ENCODE results near the gene PMP22. TPM values are rescaled to one million over a fixed set of nuclear protein-coding genes. Genes with fewer than 3 reads are reported as not detected.

PMP22 gene
- total and polyA plus RNA-seq, 2 of the 13 experiments (the other 11 are each of a cell fraction or from before 2014, with no cell fraction given): 5.7 to 6.2 TPM

DNA sequence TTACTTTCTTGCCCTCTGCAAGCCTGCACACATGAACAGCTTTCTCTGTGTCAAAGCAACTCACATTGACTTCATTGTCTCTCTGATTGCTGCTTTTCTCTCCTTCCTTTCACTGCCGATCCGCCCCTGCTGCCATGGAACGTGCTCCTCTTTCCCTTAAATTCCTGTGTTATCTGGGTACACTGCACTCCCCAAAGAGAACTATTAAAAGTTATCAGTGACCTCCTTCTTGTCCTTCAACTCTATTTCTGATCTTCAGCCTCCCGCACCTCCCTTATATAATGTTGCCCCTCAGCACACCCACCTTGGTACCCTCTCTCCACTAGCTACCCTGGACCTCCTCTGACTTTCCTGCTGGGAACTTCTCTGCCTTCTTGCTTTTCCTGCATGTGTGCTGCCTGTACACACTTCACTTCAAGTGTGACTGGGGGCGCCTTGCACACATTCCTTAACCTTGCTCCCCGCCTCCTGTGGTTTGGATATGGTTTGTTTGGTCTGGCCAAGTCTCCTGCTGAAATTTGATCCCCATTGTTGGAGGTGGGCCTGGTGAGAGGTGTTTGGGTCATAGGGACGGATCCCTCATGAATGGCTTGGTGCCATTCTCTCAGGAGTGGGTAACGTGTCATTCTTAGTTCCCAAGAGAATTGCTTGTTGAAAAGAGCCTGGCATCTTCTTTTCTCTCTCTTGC is 26.7 kb upstream of the PMP22 start:
- no peak for ATAC-seq
- peaks cover 0 to 14% of the 10 kb centered on the region in 2 experiments; a peak in 2 of 5 replicates for H3K27me3 ChIP-seq (ENCODE audit: control insufficient read depth in 1 of 2, insufficient read depth in 2 of 2, low read length in 2 of 2)
- H3K4me2 ChIP-seq (ENCODE audit: low read depth, low read length): no peak overlapping the region
- FAIRE-seq: no peak
- H3K27ac ChIP-seq (ENCODE audit: extremely low read length, insufficient read depth, low read length): no peak overlapping the region
- in situ Hi-C loops (cut with HindIII; ENCODE audit: extremely low pct_ligation_motif_present, low pct_unique_long_range_greater_than_20kb): no loop called here
- peaks cover 8% of the 10 kb centered on the region; the same call in 1 of the 2 replicates for H3K4me1 ChIP-seq (ENCODE audit: insufficient read depth, low read length)
- no peak overlapping the region for H2AFZ ChIP-seq (ENCODE audit: low read length)
- intact Hi-C loops (cut with micrococcal nuclease; ENCODE audit: unreplicated experiment): no loop called here
- BruUV-seq (replicated peaks): no TSS peak
- ChIA-PET POLR2A (no interaction called here), CTCF (ENCODE audit: low intra/inter-chr PET ratio, low total read pairs) (no interaction called here)
- H3K4me3 ChIP-seq (replicated peaks in 1 of 3; ENCODE audit: insufficient read depth in 1 of 3, low read depth in 2 of 3, low read length in 3 of 3): no peak overlapping the region
- no peaks in the 10 kb centered on the region for H3K9me3 ChIP-seq (ENCODE audit: low read length)
- H3K79me2 ChIP-seq (ENCODE audit: insufficient read depth, low read length): no peaks in the 10 kb centered on the region
- 33% methylated on average over 8 of the region's 8 CpGs for WGBS (ENCODE audit: low lambda C conversion rate)
- no peak for DNase-seq (ENCODE audit: low spot score)
- H3K9ac ChIP-seq (ENCODE audit: insufficient read depth, low read depth, low read length): no peak overlapping the region
- no peaks in the 10 kb centered on the region for H4K20me1 ChIP-seq (ENCODE audit: insufficient read depth, low read length)
- H3K36me3 ChIP-seq (replicated peaks in 1 of 2; ENCODE audit: control insufficient read depth in 1 of 2, insufficient read depth in 2 of 2, low read length in 2 of 2): no peaks in the 10 kb centered on the region
- TF ChIP-seq, protein P1, sequence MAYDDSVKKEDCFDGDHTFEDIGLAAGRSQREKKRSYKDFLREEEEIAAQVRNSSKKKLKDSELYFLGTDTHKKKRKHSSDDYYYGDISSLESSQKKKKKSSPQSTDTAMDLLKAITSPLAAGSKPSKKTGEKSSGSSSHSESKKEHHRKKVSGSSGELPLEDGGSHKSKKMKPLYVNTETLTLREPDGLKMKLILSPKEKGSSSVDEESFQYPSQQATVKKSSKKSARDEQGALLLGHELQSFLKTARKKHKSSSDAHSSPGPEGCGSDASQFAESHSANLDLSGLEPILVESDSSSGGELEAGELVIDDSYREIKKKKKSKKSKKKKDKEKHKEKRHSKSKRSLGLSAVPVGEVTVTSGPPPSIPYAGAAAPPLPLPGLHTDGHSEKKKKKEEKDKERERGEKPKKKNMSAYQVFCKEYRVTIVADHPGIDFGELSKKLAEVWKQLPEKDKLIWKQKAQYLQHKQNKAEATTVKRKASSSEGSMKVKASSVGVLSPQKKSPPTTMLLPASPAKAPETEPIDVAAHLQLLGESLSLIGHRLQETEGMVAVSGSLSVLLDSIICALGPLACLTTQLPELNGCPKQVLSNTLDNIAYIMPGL (CRISPR knock-in tag; IDR thresholded peaks at IDR 0.05; ENCODE audit: borderline replicate concordance in 1 of 2, low read depth in 1 of 2): no peak
- TF ChIP-seq, protein P2, sequence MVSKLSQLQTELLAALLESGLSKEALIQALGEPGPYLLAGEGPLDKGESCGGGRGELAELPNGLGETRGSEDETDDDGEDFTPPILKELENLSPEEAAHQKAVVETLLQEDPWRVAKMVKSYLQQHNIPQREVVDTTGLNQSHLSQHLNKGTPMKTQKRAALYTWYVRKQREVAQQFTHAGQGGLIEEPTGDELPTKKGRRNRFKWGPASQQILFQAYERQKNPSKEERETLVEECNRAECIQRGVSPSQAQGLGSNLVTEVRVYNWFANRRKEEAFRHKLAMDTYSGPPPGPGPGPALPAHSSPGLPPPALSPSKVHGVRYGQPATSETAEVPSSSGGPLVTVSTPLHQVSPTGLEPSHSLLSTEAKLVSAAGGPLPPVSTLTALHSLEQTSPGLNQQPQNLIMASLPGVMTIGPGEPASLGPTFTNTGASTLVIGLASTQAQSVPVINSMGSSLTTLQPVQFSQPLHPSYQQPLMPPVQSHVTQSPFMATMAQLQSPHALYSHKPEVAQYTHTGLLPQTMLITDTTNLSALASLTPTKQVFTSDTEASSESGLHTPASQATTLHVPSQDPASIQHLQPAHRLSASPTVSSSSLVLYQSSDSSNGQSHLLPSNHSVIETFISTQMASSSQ (IDR thresholded peaks at IDR 0.05; ENCODE audit: low read depth): no peak
- TF ChIP-seq, protein P2 (CRISPR knock-in tag; IDR thresholded peaks at IDR 0.05; ENCODE audit: borderline replicate concordance): no peak
- TF ChIP-seq AKAP8 (CRISPR knock-in tag; IDR thresholded peaks at IDR 0.05) (no peak), ZNF101 (CRISPR knock-in tag; IDR thresholded peaks at IDR 0.05; ENCODE audit: borderline replicate concordance, low read depth) (no peak), CBX5 (CRISPR knock-in tag; IDR thresholded peaks at IDR 0.05; ENCODE audit: borderline replicate concordance) (no peak), EZH2 (conservative IDR thresholded peaks at IDR 0.05; ENCODE audit: low read depth, low read length) (no peak), TEAD2 (CRISPR knock-in tag; IDR thresholded peaks at IDR 0.05) (no peak), PLRG1 (conservative IDR thresholded peaks at IDR 0.05) (no peak), EP300 (IDR thresholded peaks at IDR 0.05; ENCODE audit: low read depth in 2 of 2, low read length in 2 of 2) (no peak), EP300 (CRISPR knock-in tag; IDR thresholded peaks at IDR 0.05; ENCODE audit: borderline replicate concordance) (no peak), RAD21 (CRISPR knock-in tag; IDR thresholded peaks at IDR 0.05) (no peak), SP2 (CRISPR knock-in tag; IDR thresholded peaks at IDR 0.05) (no peak)
- TF ChIP-seq, protein P3, sequence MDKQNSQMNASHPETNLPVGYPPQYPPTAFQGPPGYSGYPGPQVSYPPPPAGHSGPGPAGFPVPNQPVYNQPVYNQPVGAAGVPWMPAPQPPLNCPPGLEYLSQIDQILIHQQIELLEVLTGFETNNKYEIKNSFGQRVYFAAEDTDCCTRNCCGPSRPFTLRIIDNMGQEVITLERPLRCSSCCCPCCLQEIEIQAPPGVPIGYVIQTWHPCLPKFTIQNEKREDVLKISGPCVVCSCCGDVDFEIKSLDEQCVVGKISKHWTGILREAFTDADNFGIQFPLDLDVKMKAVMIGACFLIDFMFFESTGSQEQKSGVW (CRISPR knock-in tag; IDR thresholded peaks at IDR 0.05; ENCODE audit: borderline replicate concordance): no peak
- TF ChIP-seq, protein P4, sequence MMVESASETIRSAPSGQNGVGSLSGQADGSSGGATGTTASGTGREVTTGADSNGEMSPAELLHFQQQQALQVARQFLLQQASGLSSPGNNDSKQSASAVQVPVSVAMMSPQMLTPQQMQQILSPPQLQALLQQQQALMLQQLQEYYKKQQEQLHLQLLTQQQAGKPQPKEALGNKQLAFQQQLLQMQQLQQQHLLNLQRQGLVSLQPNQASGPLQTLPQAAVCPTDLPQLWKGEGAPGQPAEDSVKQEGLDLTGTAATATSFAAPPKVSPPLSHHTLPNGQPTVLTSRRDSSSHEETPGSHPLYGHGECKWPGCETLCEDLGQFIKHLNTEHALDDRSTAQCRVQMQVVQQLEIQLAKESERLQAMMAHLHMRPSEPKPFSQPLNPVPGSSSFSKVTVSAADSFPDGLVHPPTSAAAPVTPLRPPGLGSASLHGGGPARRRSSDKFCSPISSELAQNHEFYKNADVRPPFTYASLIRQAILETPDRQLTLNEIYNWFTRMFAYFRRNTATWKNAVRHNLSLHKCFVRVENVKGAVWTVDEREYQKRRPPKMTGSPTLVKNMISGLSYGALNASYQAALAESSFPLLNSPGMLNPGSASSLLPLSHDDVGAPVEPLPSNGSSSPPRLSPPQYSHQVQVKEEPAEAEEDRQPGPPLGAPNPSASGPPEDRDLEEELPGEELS (CRISPR knock-in tag; IDR thresholded peaks at IDR 0.05): no peak

Measured in HepG2 (cell line).